DOHH2 (cell line): ENCODE data around the gene ACADM.

Source experiments
- CTCF ChIP-seq: fragments of 200-600 bp; sonication (generic); IDR thresholded peaks from one replicate; pipeline ENCODE4 v1.5.1; 2014; ENCODE audit warnings: antibody characterized with exemption, mild to moderate bottlenecking, low read depth, low read length; ENCODE audit not compliant: poor library complexity, severe bottlenecking
- EZH2phosphoT487 ChIP-seq: fragments of 200-600 bp; sonication (generic); IDR thresholded peaks from 2 replicates; pipeline ENCODE4 v1.6.1; 2017; ENCODE audit warnings: borderline replicate concordance, mild to moderate bottlenecking, antibody characterized with exemption, low read length, moderate library complexity, mixed read lengths

- no peak for TF ChIP-seq CTCF
- no peak for TF ChIP-seq EZH2phosphoT487
Measured at GRCh38 chr1:75690547-75690946, 34.0 kb upstream of the ACADM start.
